Right cardiac atrium (tissue), 5 donors: ENCODE results near the gene MUC16. TPM values are rescaled to one million over a fixed set of nuclear protein-coding genes. Genes with fewer than 3 reads are reported as not detected.

Experiments used
- ATAC-seq, 2 donors: fragments of 200-7000 bp; cut with Tn5 transposase; one replicate each; pipeline versions ENCODE4 v1.8.0 to v1.9.1; 2020; ENCODE audit warnings: moderate library complexity in 2 of 2, mild to moderate bottlenecking in 1 of 2
- DNase-seq, 3 donors: peaks; one replicate each; pipeline ENCODE4 v3.0.0-alpha.2; 2020
- H3K27ac ChIP-seq: one replicate; pipeline ENCODE4 v1.5.1; 2013; ENCODE audit warnings: mild to moderate bottlenecking, low read length, control low read depth, moderate library complexity
- H3K27me3 ChIP-seq: one replicate; pipeline ENCODE4 v1.6.1; 2013; ENCODE audit not compliant: control insufficient read depth, insufficient read depth
- H3K4me1 ChIP-seq: one replicate; pipeline ENCODE4 v1.6.1; 2013; ENCODE audit warnings: low read length; ENCODE audit not compliant: control insufficient read depth, insufficient read depth
- H3K4me3 ChIP-seq: one replicate; pipeline ENCODE4 v1.5.1; 2013; ENCODE audit warnings: low read length, control low read depth
- H3K9me3 ChIP-seq: one replicate; pipeline ENCODE4 v1.6.1; 2013; ENCODE audit warnings: low read length; ENCODE audit not compliant: control insufficient read depth
- WGBS: extraction: QIAGEN DNeasy Blood & Tissue Kit; methylation state at CpG from one replicate; pipeline ENCODE4 v1.1.7; 2013; 5-methylcytosine and 5-hydroxymethylcytosine counted together
- intact Hi-C, 4 donors: fragments of 100-400 bp; cut with DNase I; formaldehyde crosslinking; loops; one replicate each; pipeline versions ENCODE4 v1.11.0 to v1.14.0; 2022 to 2023
- polyA plus RNA-seq: library from polyadenylated mRNA; stranded (reverse); fragments of 200-250 nt; gene quantifications from one replicate; pipeline ENCODE4 v1.2.3, GENCODE V29; 2013
- total RNA-seq, 4 donors: library from RNA; stranded (reverse); fragmentation: NEBNext Ultra II Directional; extraction: Animal tissue kit (Norgen Biotek cat#: 25700); gene quantifications; one replicate each; pipeline ENCODE4 v1.2.1, GENCODE V29; 2021
- donor health status: healthy with polysubstance abuse.
- donor health status: DM: no; HTN: yes; CAD: no.
- donor health status: DM: no; HTN: no; CAD: no.
- donor health status: DM: no; HTN: yes; CAD: no; lungs with severe emphysema.
- donor health status: DM: yes; HTN: yes; CAD: no.

Gene MUC16
- total and polyA plus RNA-seq, 5 donors, result 0.24 to 0.37 (median 0.25) TPM; not detected in 2

DNA sequence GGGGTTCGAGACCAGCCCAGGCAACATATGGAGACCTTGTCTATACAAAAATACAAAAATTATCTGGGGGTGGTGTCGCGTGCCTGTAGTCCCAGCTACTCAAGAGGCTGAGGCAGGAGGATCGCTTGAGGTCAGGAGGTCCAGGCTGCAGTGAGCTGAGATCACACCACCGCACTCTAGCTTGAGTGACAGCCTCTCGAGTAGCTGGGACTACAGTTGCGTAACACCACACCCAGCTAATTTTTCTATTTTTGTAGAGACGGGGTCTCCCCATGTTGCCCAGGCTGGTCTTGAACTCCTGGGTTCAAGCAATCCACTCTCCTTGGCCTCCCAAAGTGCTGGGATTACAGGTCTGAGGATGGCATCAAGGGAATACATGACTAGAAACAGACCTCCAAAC, 30.8 kb upstream of the MUC16 start:
- 83% methylated on average over 8 of the region's 8 CpGs for WGBS
- Histone ChIP-seq H3K27me3 (no peaks in the 10 kb centered on the region), H3K27ac (no peak overlapping the region), H3K4me1 (no peaks in the 10 kb centered on the region), H3K4me3 (no peak overlapping the region), H3K9me3 (no peaks in the 10 kb centered on the region)
- ATAC-seq, result no peak
- intact Hi-C loops, result no loop called here
- DNase-seq, result no peak

DNA sequence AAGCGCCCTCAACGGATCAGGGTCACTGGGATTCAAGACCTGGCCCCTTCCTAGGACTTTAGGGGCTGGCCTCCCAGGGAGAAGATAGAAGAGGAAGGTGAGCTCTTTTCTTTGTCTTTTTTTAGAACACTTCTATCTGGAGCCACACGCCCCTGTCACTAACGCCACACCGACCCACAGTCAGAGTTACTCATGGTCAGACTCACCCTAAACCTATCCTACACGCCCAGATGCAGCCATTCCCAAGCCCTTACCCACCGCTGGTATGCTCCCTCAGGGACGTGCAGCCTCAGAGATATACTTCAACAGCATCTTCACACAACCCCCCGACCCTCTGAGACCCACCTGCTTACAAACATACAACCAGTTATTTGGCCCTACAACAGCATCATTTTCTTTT, 29.9 kb upstream of the MUC16 start:
- intact Hi-C loops, result no loop called here
- Histone ChIP-seq H3K27me3 (no peaks in the 10 kb centered on the region), H3K9me3 (no peaks in the 10 kb centered on the region), H3K4me3 (no peak overlapping the region), H3K27ac (no peak overlapping the region), H3K4me1 (no peaks in the 10 kb centered on the region)
- no peak for DNase-seq
- no peak for ATAC-seq
- WGBS, result 56% methylated on average over 9 of the region's 9 CpGs

DNA sequence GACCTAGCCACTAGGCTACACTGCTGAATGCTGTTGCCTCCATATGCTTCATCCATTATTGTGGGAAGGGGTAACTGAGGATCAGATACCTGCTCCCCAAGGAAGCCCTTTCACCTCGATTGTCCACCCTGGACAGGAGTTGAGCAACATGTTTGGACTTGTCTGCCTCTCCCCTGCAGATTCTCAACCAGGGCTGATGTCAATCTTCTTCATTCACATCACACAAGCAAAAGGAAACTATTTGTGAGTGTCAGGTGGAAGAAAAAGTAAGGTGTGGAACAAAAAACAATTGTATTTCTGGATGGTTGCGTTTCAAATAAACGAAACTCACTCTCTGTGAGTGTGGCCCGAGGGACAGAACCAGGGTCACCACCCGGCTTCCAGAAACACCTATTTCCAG, 29.5 kb upstream of the MUC16 start:
- no peak overlapping the region for H3K4me3 ChIP-seq
- no peaks in the 10 kb centered on the region for H3K9me3 ChIP-seq
- DNase-seq (no peak), ATAC-seq (no peak)
- H3K27me3 ChIP-seq, result no peaks in the 10 kb centered on the region
- WGBS, result 69% methylated on average over 5 of the region's 5 CpGs
- H3K27ac ChIP-seq, result no peak overlapping the region
- intact Hi-C loops, result no loop called here
- no peaks in the 10 kb centered on the region for H3K4me1 ChIP-seq

DNA sequence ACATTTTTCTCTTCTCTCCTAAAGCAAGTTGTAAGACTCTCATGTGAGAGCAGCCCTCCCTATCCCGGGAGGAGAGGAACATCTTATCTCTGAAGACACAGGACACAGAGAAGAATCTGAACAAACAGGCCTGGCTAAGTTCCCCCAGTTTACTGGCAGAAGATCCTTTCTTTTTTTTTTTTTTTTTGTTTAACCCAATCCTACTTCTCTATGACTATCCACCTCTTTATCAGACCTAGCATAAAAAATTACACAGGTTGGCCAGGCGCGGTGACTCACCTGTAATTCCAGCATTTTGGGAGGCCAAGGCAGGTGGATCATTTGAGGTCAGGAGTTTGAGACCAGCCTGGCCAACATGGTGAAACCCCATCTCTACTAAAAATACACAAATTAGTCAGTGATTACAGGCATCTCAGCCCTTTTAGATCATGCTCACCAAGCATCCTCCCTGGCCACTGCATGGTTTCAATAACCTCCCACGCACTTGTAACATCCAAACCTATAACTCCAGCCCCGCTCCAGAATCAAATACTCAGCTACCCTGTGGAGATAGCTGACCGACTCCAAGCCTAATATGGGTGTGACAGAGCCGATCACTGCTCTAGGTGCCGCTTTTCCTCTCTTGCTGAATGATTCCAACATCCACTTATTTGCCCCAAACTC, 27.3 kb upstream of the MUC16 start:
- no peak for ATAC-seq
- no peak for DNase-seq
- Histone ChIP-seq H3K4me1 (no peaks in the 10 kb centered on the region), H3K27ac (no peak overlapping the region), H3K4me3 (no peak overlapping the region), H3K9me3 (no peaks in the 10 kb centered on the region), H3K27me3 (no peaks in the 10 kb centered on the region)
- intact Hi-C loops, result no loop called here
- 72% methylated on average over 8 of the region's 8 CpGs for WGBS

DNA sequence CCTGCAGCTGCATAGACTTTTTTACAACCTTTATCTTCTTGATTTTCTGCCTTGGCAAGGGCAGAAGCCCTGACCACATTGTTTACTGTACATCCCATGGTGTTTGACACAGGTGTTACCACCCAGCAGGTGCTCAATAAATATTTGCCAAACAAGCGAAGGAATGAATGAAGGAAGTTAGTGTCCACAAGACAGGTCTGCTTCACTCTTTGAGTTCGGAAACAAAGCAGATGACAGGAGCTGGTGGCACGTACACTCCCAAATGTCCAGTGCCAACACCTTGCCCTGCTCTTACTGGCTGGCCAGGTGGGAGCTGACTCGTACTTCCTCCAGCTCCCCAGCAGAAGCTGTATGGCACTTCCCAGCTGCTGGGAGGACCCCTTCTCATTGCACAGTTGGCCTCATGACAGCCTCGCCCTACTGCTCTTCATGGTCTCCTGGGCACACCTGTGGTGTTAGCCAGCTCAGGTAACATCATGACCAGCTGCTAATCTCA, 22.0 kb upstream of the MUC16 start:
- Histone ChIP-seq H3K27me3 (no peaks in the 10 kb centered on the region), H3K4me3 (no peak overlapping the region), H3K27ac (no peak overlapping the region), H3K4me1 (no peaks in the 10 kb centered on the region), H3K9me3 (no peaks in the 10 kb centered on the region)
- intact Hi-C loops, result no loop called here
- ATAC-seq (no peak), DNase-seq (no peak)
- 75% methylated on average over 5 of the region's 5 CpGs for WGBS

DNA sequence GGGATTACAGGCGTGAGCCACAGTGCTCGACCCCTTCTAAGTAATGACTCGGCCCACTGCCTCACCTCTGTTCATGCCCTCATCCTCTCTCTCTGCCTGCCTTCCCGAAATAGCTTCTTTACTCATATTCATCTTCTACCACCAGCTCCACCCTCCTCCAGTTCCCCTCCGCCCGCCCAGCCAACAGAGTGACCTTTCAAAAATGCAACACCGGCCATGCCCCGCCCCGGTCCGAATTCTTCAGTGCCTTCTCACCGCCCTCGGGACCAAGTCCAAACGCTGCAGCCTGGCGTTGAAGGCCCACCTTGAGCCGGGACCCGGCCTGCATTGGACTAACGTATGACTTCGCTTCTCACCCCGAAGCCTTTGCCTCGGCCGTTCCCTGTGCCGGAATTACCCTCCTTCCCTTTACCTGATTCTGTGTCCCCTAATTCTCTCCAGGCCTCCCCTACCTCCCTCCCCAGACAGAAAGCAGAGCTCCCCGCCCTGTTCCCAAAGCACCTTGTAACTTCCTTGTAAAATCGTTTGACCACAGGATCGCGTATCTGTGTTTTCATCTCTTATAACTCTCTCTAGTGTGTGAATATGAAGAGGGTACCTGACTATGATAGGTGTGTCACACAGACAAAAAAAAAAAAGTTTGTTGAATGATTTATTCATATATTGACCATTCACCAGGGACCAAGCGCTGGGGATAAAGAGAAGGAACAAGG, 8.1 kb upstream of the MUC16 start:
- Histone ChIP-seq H3K4me3 (no peak overlapping the region), H3K27ac (no peak overlapping the region), H3K9me3 (no peaks in the 10 kb centered on the region), H3K4me1 (no peaks in the 10 kb centered on the region), H3K27me3 (no peaks in the 10 kb centered on the region)
- WGBS, result 84% methylated on average over 27 of the region's 27 CpGs
- intact Hi-C loops, result no loop called here
- no peak for ATAC-seq
- peak in 1 of 3 donors; percentile 57 for DNase-seq

DNA sequence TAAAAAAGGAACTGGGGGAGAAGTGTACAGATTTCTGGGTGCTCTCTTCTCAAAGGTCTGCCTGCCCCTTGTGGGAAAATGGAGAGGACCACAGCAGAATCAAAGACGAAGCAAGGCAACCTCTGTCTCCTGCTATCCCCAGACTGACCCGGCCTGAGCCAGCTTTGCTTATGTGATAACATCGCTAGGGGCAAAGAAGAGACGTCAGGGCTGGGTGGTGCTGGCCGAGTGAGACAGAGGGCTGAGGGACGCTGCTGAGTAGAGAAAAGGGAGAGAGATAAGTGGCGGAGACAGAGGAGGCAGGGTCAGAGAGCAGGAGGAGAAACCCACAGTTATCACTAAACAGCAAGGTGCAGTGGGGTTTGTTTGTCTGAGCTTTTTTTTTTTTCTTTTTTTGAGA, 4.6 kb upstream of the MUC16 start:
- Histone ChIP-seq H3K4me3 (no peak overlapping the region), H3K4me1 (no peaks in the 10 kb centered on the region), H3K27ac (no peak overlapping the region), H3K27me3 (no peaks in the 10 kb centered on the region), H3K9me3 (no peaks in the 10 kb centered on the region)
- WGBS, result 15% methylated on average over 7 of the region's 7 CpGs
- ATAC-seq (no peak), DNase-seq (no peak)
- intact Hi-C loops, result no loop called here

DNA sequence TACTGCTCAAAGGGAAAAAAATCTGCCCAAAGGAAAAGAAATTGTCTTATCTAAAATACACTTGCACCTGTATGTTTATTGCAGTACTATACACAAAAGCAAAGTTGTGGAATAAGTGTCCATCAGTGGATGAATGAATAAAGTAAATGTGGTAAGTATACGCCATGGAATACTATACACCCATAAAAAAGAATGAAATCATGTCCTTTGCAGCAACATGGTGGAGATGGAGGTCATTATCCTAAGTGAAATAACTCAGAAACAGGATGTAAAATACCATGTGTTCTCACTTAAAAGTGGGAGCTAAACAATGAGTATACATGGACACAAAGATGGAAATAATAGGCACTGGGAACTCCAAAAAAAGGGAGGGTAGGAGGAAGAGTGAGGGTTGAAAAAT, 3.8 kb upstream of the MUC16 start:
- no peak for ATAC-seq
- H3K27ac ChIP-seq, result no peak overlapping the region
- WGBS, result 95% methylated on average over 1 of the region's 1 CpG
- H3K4me1 ChIP-seq, result no peaks in the 10 kb centered on the region
- DNase-seq, result no peak
- no peaks in the 10 kb centered on the region for H3K27me3 ChIP-seq
- H3K9me3 ChIP-seq, result no peaks in the 10 kb centered on the region
- intact Hi-C loops, result no loop called here
- H3K4me3 ChIP-seq, result no peak overlapping the region

DNA sequence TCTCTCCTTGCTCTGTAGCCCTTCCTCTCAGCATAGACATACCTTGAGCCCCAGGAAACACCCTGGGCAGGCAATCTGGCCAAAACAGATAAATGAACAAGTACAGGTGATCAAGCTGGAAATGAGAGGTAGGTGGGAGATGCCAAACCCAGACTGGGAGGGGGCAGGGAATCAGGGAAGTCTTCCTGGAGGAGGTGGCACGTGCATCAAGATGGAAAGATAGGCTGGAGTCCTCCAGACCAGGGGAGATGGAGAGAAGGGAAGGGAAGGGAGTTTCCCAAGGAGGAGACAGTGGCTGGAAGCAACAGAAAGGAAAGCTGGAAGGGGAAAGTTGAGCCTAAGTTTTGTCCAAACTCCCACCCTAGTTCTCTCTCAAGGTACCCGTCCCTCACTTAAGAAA, 1.7 kb upstream of the MUC16 start:
- H3K27ac ChIP-seq, result no peak overlapping the region
- intact Hi-C loops, result no loop called here
- ATAC-seq (no peak), DNase-seq (no peak)
- no peaks in the 10 kb centered on the region for H3K9me3 ChIP-seq
- WGBS, result 60% methylated on average over 2 of the region's 2 CpGs
- no peaks in the 10 kb centered on the region for H3K4me1 ChIP-seq
- no peaks in the 10 kb centered on the region for H3K27me3 ChIP-seq
- H3K4me3 ChIP-seq, result no peak overlapping the region

DNA sequence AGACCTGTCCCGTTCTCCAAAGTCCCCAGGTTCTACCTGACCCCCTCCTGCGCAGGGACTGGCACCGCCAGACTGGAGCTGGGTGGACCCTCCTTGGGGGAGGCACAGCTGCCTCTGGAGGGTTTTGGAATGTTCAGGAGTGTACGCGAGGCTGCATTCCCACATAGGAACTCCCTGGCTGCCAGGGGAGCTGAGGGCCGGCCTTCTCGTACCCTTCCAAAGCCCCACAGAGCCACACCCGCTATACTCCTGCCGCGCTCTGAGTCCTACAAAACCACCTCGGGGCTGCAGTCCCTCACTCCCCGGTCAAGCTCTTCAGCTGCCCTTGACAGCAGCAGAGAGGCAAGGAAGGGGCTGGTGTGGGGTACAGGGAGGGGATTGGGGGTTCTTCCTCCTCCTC, 484 bp upstream of the MUC16 start:
- Histone ChIP-seq H3K27me3 (no peaks in the 10 kb centered on the region), H3K27ac (no peak overlapping the region), H3K4me1 (no peaks in the 10 kb centered on the region), H3K4me3 (no peak overlapping the region), H3K9me3 (no peaks in the 10 kb centered on the region)
- intact Hi-C loops, result no loop called here
- no peak for DNase-seq
- ATAC-seq, result peak in 1 of 2 donors; percentile 26
- 67% methylated on average over 12 of the region's 12 CpGs for WGBS

DNA sequence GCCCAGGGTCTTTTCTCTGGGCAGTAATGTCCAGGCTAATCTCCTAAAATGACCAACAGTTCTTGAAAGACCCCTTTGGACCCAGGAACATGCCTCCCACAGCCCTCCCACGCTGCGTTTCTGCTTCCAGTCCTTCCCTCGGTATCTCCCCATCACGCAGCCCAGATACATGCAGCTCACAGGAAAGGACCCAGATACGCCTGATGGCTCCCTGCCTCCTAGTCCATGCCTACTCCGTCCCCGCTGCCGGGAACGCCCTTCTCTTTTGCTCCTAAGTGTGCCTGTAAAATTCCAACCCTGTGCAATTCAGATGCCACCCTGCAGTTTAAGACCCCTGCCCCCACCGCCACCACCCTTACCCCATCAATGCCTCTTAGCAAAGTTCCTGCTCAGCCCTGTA, 778 bp downstream of the MUC16 start:
- ATAC-seq, result no peak
- H3K4me3 ChIP-seq, result no peak overlapping the region
- 45% methylated on average over 10 of the region's 10 CpGs for WGBS
- H3K4me1 ChIP-seq, result no peaks in the 10 kb centered on the region
- no peak overlapping the region for H3K27ac ChIP-seq
- no peaks in the 10 kb centered on the region for H3K9me3 ChIP-seq
- no peaks in the 10 kb centered on the region for H3K27me3 ChIP-seq
- DNase-seq, result no peak
- intact Hi-C loops, result no loop called here
